Myocyte (in vitro differentiated cells): Measurements from ENCODE around the gene FGD5. TPM values are rescaled to one million over a fixed set of nuclear protein-coding genes. Genes with fewer than 3 reads are reported as not detected.
A peak's percentile ranks its signal among the peaks of the same experiment; 100 is the strongest.

ENCODE experiments used
- DNase-seq: peaks from one replicate; pipeline ENCODE4 v3.0.0-alpha.2; 2012; ENCODE audit warnings: low read depth
- total RNA-seq: library from RNA; depleted of rRNA; stranded (reverse); fragments of >200 nt; gene quantifications from 2 replicates; pipeline ENCODE4 v1.2.3, GENCODE V29; 2014

FGD5 gene
- total RNA-seq, 1 donor from 2014 or later: not detected

DNA sequence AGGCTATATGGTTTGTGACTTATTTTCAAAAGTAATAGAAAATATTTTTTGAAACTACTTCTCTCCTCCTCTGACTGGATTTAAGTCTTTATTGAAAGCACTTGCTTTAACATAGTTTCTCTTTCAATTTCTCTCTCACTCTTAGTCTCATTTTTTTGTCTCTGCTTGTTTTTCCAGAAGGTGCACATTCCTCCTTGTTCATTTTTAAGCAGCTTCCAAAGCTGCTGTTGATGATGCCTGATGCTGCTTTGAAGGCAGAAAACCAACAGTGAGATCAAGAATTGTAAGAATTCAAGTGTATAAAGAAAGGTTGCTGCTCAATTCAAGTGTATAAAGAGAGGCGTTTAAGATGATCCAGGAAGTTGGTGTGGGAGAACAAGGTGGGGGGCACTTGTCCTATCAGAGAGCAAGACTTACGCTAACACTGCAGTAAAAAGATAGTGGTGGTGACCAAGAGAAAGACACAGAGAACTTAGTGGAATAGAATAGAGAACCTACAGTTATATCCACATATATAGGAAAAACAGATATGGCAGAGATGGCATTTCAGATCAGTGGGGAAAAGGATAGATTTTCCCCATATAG lies 140.7 kb downstream of the FGD5 start:
- no peak for DNase-seq

DNA sequence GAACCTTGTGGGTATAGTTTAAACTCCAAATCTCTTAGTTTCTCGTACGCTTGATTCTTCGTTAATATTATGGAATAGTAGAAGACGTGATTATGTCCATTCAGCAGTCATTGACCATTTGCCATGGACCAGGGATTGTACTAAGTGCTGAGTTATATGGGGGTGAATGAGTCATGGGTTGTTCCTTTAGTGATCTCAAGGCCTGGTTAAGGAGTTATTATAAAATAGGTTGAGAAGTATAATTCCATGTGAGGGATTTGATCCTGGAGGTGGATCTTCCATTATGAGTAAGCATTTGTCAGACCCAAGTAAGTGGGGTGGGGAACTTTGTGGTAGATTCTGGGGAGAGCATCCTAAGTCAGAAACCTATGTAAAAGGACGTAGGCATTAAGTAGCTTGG lies 144.0 kb downstream of the FGD5 start:
- peak; percentile 18 for DNase-seq

DNA sequence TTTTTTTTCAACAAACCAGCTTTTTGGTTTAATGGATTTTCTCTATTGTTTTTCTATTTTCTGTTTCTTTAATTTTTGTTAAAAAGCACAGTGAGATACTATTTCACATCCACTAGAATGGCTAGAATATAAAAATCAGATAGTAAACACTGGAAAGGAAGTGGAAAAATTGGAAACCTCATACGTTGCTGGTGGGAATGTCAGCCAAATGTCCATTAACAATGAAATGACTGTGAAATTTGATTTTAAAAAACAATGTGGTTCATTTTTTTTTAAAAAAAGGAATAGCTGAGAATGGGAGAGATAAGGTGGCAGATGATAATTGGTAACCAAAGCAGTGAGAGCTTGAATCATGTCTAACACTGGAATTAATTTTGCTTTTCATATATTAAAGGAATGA lies 148.5 kb downstream of the FGD5 start:
- DNase-seq: no peak

DNA sequence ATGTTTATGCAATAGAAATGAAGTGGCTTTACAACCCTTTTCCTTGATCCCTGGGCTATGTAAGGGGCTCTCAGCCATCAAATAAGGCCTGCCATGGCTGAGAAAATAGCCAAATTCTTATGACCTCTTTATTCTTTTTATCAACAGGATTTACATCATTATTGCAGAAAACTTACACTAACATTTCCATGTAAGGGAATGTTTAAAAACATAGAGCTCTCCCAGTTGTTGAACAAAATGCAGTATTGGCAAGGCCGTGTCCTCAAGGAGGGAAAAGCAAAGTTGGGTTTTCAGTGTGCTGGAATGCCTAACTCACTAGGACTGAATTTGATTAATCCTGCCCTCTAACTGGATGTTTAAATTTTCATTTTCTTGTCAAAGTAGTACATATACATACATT lies 150.9 kb downstream of the FGD5 start:
- DNase-seq: no peak

DNA sequence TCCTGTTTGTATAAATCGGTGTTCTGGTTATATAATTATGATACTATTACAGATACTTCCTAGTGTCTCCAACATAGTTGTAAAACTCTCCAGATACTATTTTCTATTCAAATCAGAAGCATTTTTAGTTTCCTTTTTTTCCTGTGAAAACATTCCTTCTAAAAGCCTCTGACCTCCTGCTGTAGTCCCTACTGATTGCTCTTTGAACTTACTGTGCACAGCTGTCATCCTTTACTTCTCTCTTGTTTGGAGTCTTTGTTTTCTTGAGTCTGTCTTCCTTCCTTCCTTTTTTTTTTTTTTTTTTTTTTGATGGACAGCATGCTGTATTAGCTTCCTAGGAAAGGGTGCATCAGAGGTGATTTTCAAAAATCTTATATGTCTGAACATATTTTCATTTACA lies 157.6 kb downstream of the FGD5 start:
- peak; percentile 7 for DNase-seq

DNA sequence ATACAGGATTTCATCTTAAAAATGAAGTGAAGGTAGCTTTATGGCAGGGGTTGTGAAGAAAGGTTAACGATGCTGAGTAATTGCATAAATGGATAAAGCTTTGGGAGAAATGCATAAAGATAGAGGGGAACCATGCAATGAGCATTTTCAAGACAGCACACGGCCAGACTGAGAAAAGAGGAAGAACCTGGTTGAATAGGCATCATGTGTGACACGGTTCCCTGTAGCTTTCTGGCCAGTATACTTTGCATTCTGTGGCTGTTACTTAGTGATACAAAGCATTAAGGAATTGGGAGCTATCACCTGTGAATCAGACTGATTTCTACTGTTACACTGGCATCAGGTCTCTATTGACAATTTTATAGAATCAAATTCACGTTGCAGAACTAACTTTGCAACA lies 161.9 kb downstream of the FGD5 start:
- DNase-seq: no peak

Other genes starting within 250 kb of the FGD5 start
- gene CCDC174, start 167.2 kb upstream of the FGD5 start, total RNA-seq: 13.8 and 14.1 TPM in 2 replicates
- gene C3orf20, start 143.8 kb upstream of the FGD5 start, total RNA-seq: not detected in 2 replicates
- gene NR2C2, start 128.6 kb downstream of the FGD5 start, total RNA-seq: 25.5 and 36.1 TPM in 2 replicates
- gene MRPS25, start 246.4 kb downstream of the FGD5 start, total RNA-seq: 23.7 and 30.8 TPM in 2 replicates